Stimulated activated CD8-positive, alpha-beta memory T cell treated with anti-CD3 and anti-CD28 coated beads, Interleukin-2, amount 100 ng/mL, for 48 hours (primary cell): Measurements from ENCODE around the gene ZP4.
"Not testable (repeated sequence)": the region's sequence is repeated elsewhere in the genome, so short reads cannot be mapped to it uniquely, and the experiment has no call there.

Experiments
- DNase-seq, 2 donors: peaks; one replicate each; pipeline ENCODE4 v3.0.0-alpha.2; 2020; ENCODE audit warnings: low read depth in 2 of 2

ZP4 gene

GRCh38 chr1:237877631-237878030, 13.1 kb downstream of the ZP4 start:
- DNase-seq = no peak

- DNase-seq = no peak
Observed at GRCh38 chr1:237875291-237875690, 15.4 kb downstream of the ZP4 start.

GRCh38 chr1:237873487-237874211, 17.1 kb downstream of the ZP4 start:
- DNase-seq = no peak

- no peak for DNase-seq
Observed at GRCh38 chr1:237868817-237869600, 21.7 kb downstream of the ZP4 start.

- DNase-seq = no peak
Observed at GRCh38 chr1:237867380-237867888, 23.3 kb downstream of the ZP4 start.

GRCh38 chr1:237864338-237865244, 26.1 kb downstream of the ZP4 start:
- DNase-seq = peak in 1 of 2 donors; percentile 20

- DNase-seq = no peak
Observed at GRCh38 chr1:237863234-237863633, 27.5 kb downstream of the ZP4 start.

- DNase-seq = no peak
Observed at GRCh38 chr1:237861944-237862343, 28.8 kb downstream of the ZP4 start.

GRCh38 chr1:237858992-237859391, 31.7 kb downstream of the ZP4 start:
- DNase-seq = no peak

GRCh38 chr1:237857455-237857854, 33.3 kb downstream of the ZP4 start:
- DNase-seq = no peak

- DNase-seq = no peak
Observed at GRCh38 chr1:237852342-237852741, 38.4 kb downstream of the ZP4 start.

GRCh38 chr1:237851210-237851845, 39.4 kb downstream of the ZP4 start:
- peak in 1 of 2 donors; percentile 13 for DNase-seq

GRCh38 chr1:237843516-237843915, 47.2 kb downstream of the ZP4 start:
- not testable (repeated sequence) for DNase-seq

GRCh38 chr1:237841485-237841884, 49.2 kb downstream of the ZP4 start:
- no peak for DNase-seq

GRCh38 chr1:237838904-237839534, 51.7 kb downstream of the ZP4 start:
- no peak for DNase-seq

GRCh38 chr1:237838320-237838719, 52.4 kb downstream of the ZP4 start:
- DNase-seq = no peak

GRCh38 chr1:237834461-237834860, 56.3 kb downstream of the ZP4 start:
- DNase-seq = no peak

- no peak for DNase-seq
Observed at GRCh38 chr1:237834048-237834447, 56.7 kb downstream of the ZP4 start.

GRCh38 chr1:237832858-237833257, 57.9 kb downstream of the ZP4 start:
- no peak for DNase-seq
